B cell (primary cell): Measurements from ENCODE around the gene TMEM132D. TPM values are rescaled to one million over a fixed set of nuclear protein-coding genes. Genes with fewer than 3 reads are reported as not detected.

ENCODE experiments used
- ATAC-seq: fragments of 200-7000 bp; cut with Tn5 transposase; one replicate; pipeline ENCODE4 v1.10.0; 2021; ENCODE audit warnings: low read depth, mild to moderate bottlenecking, moderate number of reproducible peaks, moderate library complexity
- CTCF ChIA-PET: fragments of 350-600 bp; sonication (Branson Sonifier 250); formaldehyde crosslinking; loops from one replicate; lab custom pipeline; 2021; ENCODE audit warnings: antibody characterized with exemption, inconsistent platforms; lab: Charles Lee
- POLR2A ChIA-PET: fragments of 350-600 bp; sonication (Branson Sonifier 250); formaldehyde crosslinking; loops from one replicate; lab custom pipeline; 2021; ENCODE audit warnings: antibody characterized with exemption; lab: Charles Lee
- DNase-seq: peaks from one replicate; pipeline ENCODE4 v3.0.0; 2013
- H2AFZ ChIP-seq: 2 replicates; pipeline ENCODE4 v1.6.1; 2012; ENCODE audit warnings: mild to moderate bottlenecking, low read depth, low read length; ENCODE audit not compliant: insufficient read depth, poor library complexity, severe bottlenecking
- H3K27ac ChIP-seq, 2 donors: 1 replicate in 1 of 2; 2 replicates in 1 of 2; pipeline ENCODE4 v1.5.1; 2012 to 2013; ENCODE audit warnings: low read length in 2 of 2, mild to moderate bottlenecking in 2 of 2, moderate library complexity in 1 of 2
- H3K27me3 ChIP-seq, 4 experiments: fragments of 200-600 bp in 1 of 4; sonication (generic) in 1 of 4; replicated peaks in 1 of 4; 1 replicate in 2 of 4; 2 replicates in 2 of 4; pipeline versions ENCODE4 v1.6.1 to v1.7.0; 2013 to 2016; ENCODE audit warnings: low read length in 3 of 4, mild to moderate bottlenecking in 2 of 4, mixed read lengths in 1 of 4, moderate library complexity in 1 of 4; ENCODE audit not compliant: insufficient read depth in 4 of 4, control insufficient read depth in 3 of 4; ENCODE audit errors: control extremely low read depth in 1 of 4
- H3K36me3 ChIP-seq, 2 experiments: replicated peaks in 1 of 2; 1 replicate in 1 of 2; 2 replicates in 1 of 2; pipeline versions ENCODE4 v1.6.1 to v1.7.1; 2013; ENCODE audit warnings: low read length in 1 of 2; ENCODE audit not compliant: insufficient read depth in 2 of 2, control insufficient read depth in 1 of 2; ENCODE audit errors: control extremely low read depth in 1 of 2, extremely low read depth in 1 of 2
- H3K4me1 ChIP-seq, 2 donors: fragments of 200-600 bp in 1 of 2; sonication (generic) in 1 of 2; 1 replicate in 1 of 2; 2 replicates in 1 of 2; pipeline versions ENCODE4 v1.5.1 to v1.6.1; 2013 to 2017; ENCODE audit warnings: low read length in 2 of 2; ENCODE audit not compliant: control insufficient read depth in 2 of 2, insufficient read depth in 2 of 2
- H3K4me2 ChIP-seq: replicated peaks from 2 replicates; pipeline ENCODE3; 2012; ENCODE audit warnings: mild to moderate bottlenecking, low read depth, low read length; ENCODE audit not compliant: poor library complexity, severe bottlenecking
- H3K4me3 ChIP-seq, 5 experiments: fragments of 200-600 bp in 1 of 5; sonication (generic) in 1 of 5; 1 replicate in 3 of 5; 2 replicates in 2 of 5; pipeline versions ENCODE4 v1.5.1 to v1.7.0; 2011 to 2016; ENCODE audit warnings: low read length in 4 of 5, mild to moderate bottlenecking in 4 of 5, low read depth in 2 of 5, control low read depth in 1 of 5, moderate library complexity in 1 of 5; ENCODE audit not compliant: insufficient read depth in 1 of 5; ENCODE audit errors: control extremely low read depth in 1 of 5, extremely low read depth in 1 of 5
- H3K79me2 ChIP-seq: fragments of 200-600 bp; sonication (generic); one replicate; pipeline ENCODE4 v1.6.0; 2016; ENCODE audit warnings: low read length; ENCODE audit not compliant: control insufficient read depth, insufficient read depth
- H3K9ac ChIP-seq: fragments of 200-600 bp; sonication (generic); 2 replicates; pipeline ENCODE4 v1.6.1; 2017; ENCODE audit warnings: mild to moderate bottlenecking, low read length, moderate library complexity
- H3K9me3 ChIP-seq, 3 donors: one replicate each; pipeline versions ENCODE4 v1.6.1 to v1.7.1; 2013; ENCODE audit warnings: low read length in 2 of 3; ENCODE audit not compliant: control insufficient read depth in 2 of 3, insufficient read depth in 1 of 3; ENCODE audit errors: control extremely low read depth in 1 of 3
- H4K20me1 ChIP-seq: 2 replicates; pipeline ENCODE4 v1.6.0; 2012; ENCODE audit warnings: mild to moderate bottlenecking, low read length; ENCODE audit not compliant: insufficient read depth, control insufficient read depth, poor library complexity, severe bottlenecking
- H3K27ac Mint-ChIP-seq: one replicate; pipeline ENCODE4 v1.8.0; 2021; ENCODE audit warnings: mixed read lengths
- H3K27me3 Mint-ChIP-seq: one replicate; pipeline ENCODE4 v1.8.0; 2021; ENCODE audit warnings: mixed read lengths
- H3K4me1 Mint-ChIP-seq: one replicate; pipeline ENCODE4 v1.8.0; 2021; ENCODE audit warnings: mixed read lengths
- H3K4me3 Mint-ChIP-seq: one replicate; pipeline ENCODE4 v1.8.0; 2021; ENCODE audit warnings: mixed read lengths
- H3K9me3 Mint-ChIP-seq: one replicate; pipeline ENCODE4 v1.8.0; 2022; ENCODE audit warnings: mixed read lengths; ENCODE audit not compliant: insufficient read depth
- CTCF ChIP-seq: fragments of 200-600 bp; IDR thresholded peaks from one replicate; pipeline ENCODE4 v1.8.0; 2022; ENCODE audit warnings: antibody characterized with exemption, mild to moderate bottlenecking
- EZH2 ChIP-seq: IDR thresholded peaks from 2 replicates; pipeline ENCODE4 v1.6.1; 2012; ENCODE audit warnings: borderline replicate concordance, low read depth, mild to moderate bottlenecking, moderate library complexity, low read length; ENCODE audit not compliant: insufficient read depth, poor library complexity, severe bottlenecking
- WGBS: methylation state at CpG from one replicate; pipeline ENCODE4 v1.1.5; 2013; ENCODE audit warnings: missing lambda C conversion rate; ENCODE audit not compliant: insufficient coverage; 5-methylcytosine and 5-hydroxymethylcytosine counted together
- intact Hi-C: fragments of 100-400 bp; cut with micrococcal nuclease; formaldehyde crosslinking; loops from one replicate; pipeline ENCODE4 v1.10.0; 2022
- polyA plus RNA-seq: library from polyadenylated mRNA; depleted of rRNA; stranded (reverse); fragments of >200 nt; gene quantifications from 2 replicates; pipeline ENCODE4 v1.2.3, GENCODE V29; 2012
- total RNA-seq, 2 donors: library from RNA; stranded (reverse); fragments of 120-200 nt in 1 of 2; gene quantifications; 1 replicate in 1 of 2; 2 replicates in 1 of 2; pipeline versions ENCODE4 v1.2.3 to v1.2.4, GENCODE V29; 2013 to 2022

The TMEM132D gene
- total and polyA plus RNA-seq, 2 donors (not counting 1 experiment from before 2014, with no cell fraction given), result not detected

GRCh38 chr12:129827866-129828384, 75.9 kb downstream of the TMEM132D start:
- CTCF ChIA-PET, result no interaction called here
- WGBS, result no CpG with 5 or more reads among the region's 2 CpGs

More at GRCh38 chr12:129827866-129828384, 75.9 kb downstream of the TMEM132D start:
- intact Hi-C loops, result no loop called here
- H3K27ac Mint-ChIP-seq, result no peak overlapping the region
- Histone ChIP-seq H3K9me3 (peaks cover 0 to 12% (median 0%) of the 10 kb centered on the region in 3 donors), H3K27me3 (no peaks in the 10 kb centered on the region), H2AFZ (no peak overlapping the region), H3K4me3 (no peak overlapping the region), H3K27ac (no peak overlapping the region), H3K4me1 (no peaks in the 10 kb centered on the region), H4K20me1 (no peaks in the 10 kb centered on the region), H3K36me3 (no peaks in the 10 kb centered on the region), H3K4me2 (no peak overlapping the region), H3K79me2 (no peaks in the 10 kb centered on the region), H3K9ac (no peak overlapping the region)
- TF ChIP-seq CTCF, result no peak
- no peak for TF ChIP-seq EZH2
- no peaks in the 10 kb centered on the region for H3K27me3 Mint-ChIP-seq
- no peak overlapping the region for H3K4me3 Mint-ChIP-seq
- DNase-seq, result no peak
- no peaks in the 10 kb centered on the region for H3K4me1 Mint-ChIP-seq
- ATAC-seq, result no peak
- H3K9me3 Mint-ChIP-seq, result peaks cover 3% of the 10 kb centered on the region
- POLR2A ChIA-PET, result no interaction called here
